GM21526 (cell line): Measurements from ENCODE around the gene ANKK1.

Experiments used
- ATAC-seq: cut with Tn5 transposase; IDR thresholded peaks from one replicate; pipeline ENCODE4 v1.9.1; 2021; ENCODE audit warnings: moderate library complexity; ENCODE audit not compliant: unreplicated experiment, low FRiP score

ANKK1 gene

DNA sequence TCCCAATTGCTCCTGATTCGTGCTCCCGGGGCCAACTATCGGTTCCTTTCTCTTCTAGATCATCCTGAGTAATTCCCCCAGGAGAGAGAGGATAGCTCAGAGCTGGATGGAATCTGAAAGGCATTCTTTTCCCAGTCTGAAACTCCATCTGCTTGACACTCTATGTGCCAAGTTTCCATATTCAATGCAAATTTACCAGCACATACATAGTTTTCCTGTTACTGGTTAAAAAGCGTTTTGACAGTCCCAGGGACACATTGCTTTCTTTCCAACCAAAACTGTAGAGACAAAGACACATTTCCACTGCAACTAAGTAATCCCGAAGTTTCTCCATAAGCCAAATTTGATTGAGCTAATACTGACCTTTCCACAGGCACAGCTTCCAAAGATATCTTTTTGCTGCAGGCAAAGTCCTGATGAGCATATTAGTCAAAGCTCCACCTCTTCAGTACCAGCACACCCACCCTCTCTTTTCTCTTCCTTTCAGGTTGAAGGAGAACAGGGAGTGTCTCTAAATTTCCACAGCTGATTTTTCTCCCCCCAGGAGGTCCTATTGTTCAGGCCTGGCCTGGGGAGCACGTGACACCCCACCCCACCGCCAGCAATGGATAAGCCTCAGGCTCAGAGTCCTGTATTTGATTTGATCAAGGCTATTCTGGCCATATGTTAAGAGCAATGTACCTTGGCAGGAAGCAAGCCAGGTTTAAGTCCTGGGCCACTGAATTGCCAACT, 9.7 kb upstream of the ANKK1 start:
- ATAC-seq = no peak

DNA sequence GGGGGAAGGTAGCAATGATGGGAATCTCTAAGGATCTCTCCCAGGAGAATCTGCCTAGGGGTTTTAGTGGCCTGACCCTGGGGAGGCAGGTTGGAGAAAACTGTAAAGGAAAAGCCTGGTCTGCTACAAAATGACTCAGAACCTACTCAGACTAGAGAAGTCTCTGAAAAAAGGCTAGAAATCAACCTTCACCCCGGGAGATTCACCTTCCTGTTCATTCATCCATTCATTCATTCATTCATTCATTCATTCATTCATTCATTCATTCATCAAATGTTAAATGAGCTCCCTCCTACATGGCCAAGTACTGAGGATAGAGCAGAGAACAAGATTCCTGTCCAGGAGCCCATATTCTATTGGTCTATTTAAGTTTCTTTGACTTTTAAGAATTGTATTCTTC, 8.9 kb upstream of the ANKK1 start:
- no peak for ATAC-seq

DNA sequence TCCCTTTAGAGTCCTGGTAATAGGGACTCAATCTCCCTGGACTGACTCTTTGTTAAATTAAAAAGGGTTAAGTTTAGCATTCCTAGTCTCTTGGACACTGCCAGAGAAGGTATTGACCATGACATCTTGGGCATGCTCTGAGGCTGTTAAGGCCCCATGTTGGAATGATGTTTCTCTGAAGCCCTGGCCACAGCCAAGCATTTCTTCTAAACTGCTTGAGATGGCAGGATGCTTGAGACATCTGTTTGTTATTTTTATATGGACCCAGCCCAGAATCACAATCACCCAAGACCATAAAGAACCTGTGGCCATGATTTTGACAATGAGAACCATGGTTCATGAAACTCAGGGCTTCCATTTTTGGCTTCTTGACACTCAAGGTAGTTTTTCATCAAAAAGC, 5.5 kb upstream of the ANKK1 start:
- ATAC-seq = no peak

DNA sequence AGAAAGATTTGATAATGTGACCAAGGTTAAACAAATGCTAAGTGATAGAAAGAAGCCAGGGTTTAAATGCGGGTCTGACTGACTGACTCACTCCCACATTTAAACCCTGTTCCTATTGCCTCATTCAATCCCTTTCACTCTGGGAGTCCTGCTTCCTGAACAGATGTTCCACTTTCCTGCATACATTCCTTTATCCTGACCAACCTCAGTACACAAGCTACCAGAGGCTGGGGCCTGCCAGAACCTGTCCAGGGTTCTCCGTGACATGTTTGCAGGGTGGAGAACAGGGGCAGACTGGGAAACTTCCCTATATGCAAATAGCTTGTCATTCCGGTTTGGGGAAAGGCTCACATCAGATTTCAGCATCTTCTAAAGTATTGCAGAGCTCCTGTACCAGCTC, 3.0 kb upstream of the ANKK1 start:
- ATAC-seq = no peak

- ATAC-seq = no peak
These were observed 1.8 kb upstream of the ANKK1 start for GRCh38 chr11:113385749-113386148.

GRCh38 chr11:113386866-113387265, 713 bp upstream of the ANKK1 start:
- no peak for ATAC-seq

DNA sequence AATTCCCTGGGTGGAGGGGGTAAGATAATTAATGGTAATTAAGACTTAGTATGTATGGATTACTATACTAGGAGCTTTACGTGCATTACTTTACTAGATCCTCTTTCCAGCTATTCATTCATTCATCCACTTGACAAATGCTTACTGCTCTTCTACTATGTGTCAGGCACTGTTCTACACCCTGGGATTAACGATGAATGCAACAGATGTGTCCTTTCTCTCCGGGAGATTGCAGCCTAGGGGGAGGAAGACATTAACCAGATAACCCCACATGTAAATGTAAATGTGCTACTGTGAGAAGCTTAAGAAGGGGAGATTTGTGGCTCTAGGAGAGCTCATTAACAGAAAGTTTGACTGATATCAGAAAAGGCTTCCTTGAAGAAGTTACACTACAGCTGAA, 1.7 kb downstream of the ANKK1 start:
- no peak for ATAC-seq

DNA sequence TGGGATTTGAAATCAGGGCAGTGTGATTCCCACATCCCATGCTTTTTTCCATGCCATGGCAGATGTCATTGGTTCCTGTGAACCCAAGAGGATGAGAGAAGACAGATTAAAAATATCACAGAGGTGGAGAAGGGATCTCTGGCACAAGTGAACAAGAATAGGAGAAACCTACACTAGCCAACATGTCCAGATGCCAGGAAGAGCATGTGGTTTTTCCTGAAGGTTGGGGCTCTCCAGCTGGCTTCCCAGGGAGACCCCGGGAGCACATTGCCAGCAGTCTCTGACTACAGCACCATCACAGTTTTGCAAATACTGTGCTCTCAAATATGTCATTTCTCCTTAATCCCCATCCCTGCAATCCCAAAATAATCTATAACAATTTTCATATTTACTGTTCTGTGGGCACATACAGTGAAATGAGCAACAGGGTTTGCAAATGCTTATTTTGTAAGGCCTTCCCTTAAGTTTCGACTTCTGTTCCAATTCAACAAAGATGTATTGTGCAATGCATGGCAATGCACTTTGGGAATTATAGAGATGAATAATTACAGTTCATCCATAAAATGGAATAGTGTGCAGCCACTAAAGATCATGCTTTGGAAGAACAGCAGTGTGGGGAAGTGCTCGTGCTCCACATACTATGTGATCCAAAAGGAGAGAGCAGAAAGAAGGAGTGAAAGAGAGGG, 4.8 kb downstream of the ANKK1 start:
- no peak for ATAC-seq

- ATAC-seq = no peak
These were observed 6.0 kb downstream of the ANKK1 start for GRCh38 chr11:113393501-113393985.

DNA sequence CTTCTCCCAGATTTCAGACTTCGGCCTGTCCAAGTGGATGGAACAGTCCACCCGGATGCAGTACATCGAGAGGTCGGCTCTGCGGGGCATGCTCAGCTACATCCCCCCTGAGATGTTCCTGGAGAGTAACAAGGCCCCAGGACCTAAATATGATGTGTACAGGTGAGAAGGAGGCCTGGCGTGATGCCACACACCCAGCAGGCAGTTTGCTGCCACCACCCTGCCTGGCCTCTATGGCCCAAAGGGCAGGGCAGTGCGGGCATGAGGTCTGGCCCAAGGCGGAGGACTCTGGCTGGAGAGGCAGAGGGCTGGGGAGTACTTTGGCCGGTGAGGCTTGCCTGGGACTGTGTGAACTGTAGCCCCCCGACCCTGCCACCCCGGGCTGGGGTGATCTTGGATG, 7.3 kb downstream of the ANKK1 start:
- no peak for ATAC-seq

DNA sequence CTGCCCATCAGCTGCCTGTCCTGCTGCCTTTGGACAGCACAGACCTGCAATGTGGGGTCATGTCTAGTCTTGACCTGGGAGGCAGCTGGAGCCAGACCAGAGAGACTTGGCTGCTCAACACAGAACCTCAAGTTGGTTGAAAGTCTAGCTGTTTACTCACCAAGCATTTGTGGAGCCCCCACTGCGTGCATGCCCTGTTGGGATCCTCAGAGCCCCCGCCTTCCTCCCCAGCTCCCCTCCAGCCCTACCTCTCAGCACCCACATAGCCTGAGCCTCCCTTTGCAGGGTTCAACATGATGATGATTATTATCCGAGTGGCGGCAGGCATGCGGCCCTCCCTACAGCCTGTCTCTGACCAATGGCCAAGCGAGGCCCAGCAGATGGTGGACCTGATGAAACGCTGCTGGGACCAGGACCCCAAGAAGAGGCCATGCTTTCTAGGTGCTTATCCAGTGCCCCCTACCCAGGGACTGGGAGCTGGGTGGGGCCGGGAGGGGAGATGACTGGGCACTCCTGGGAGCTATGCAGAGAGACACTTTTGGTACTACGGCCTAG, 8.3 kb downstream of the ANKK1 start:
- no peak for ATAC-seq

- no peak for ATAC-seq
These were observed 9.1 kb downstream of the ANKK1 start for GRCh38 chr11:113396690-113397089.

- no peak for ATAC-seq
These were observed 9.6 kb downstream of the ANKK1 start for GRCh38 chr11:113397212-113397611.

GRCh38 chr11:113397821-113398220, 10.2 kb downstream of the ANKK1 start:
- no peak for ATAC-seq

DNA sequence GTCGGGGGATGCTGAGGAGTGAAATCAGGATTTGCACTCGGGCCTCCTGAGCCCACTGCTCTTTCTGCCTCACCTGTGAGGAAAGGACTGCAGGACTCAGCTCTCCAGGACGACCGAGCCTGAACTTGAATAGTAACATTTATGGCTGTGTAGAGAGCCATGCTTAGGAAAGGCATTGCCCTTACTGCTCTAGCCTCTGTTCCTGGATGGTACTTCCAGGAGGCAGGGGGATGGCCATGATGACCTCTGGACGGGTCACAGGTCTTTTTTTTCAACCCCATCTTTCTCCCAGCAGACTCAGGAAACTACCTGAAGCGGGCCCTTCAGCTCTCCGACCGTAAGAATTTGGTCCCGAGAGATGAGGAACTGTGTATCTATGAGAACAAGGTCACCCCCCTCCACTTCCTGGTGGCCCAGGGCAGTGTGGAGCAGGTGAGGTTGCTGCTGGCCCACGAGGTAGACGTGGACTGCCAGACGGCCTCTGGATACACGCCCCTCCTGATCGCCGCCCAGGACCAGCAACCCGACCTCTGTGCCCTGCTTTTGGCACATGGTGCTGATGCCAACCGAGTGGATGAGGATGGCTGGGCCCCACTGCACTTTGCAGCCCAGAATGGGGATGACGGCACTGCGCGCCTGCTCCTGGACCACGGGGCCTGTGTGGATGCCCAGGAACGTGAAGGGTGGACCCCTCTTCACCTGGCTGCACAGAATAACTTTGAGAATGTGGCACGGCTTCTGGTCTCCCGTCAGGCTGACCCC, 11.3 kb downstream of the ANKK1 start:
- ATAC-seq = no peak

GRCh38 chr11:113400631-113401230, 13.2 kb downstream of the ANKK1 start:
- ATAC-seq = no peak

DNA sequence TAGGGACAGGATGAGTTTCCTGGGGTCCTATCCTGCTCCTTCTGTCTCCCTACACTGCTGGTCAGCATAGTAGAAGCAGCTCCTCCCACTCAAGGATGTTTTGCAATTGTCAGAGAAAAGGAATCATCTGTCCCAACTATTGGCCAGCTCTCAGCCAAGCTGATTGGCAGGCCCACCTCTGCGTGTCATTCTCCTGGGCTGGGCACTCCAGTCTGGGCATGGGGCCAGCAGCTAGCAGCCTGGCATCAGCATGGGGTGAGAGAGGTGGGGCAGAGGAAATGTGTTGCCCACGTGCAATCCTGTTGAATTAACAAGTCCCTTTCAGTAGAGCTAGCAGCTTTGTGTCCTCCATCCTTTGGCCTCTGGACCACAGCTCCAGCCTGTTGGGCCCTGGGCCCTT, 14.1 kb downstream of the ANKK1 start:
- ATAC-seq = no peak

- no peak for ATAC-seq
These were observed 17.4 kb downstream of the ANKK1 start for GRCh38 chr11:113404859-113405430.

- ATAC-seq = no peak
These were observed 18.3 kb downstream of the ANKK1 start for GRCh38 chr11:113405724-113406478.

DNA sequence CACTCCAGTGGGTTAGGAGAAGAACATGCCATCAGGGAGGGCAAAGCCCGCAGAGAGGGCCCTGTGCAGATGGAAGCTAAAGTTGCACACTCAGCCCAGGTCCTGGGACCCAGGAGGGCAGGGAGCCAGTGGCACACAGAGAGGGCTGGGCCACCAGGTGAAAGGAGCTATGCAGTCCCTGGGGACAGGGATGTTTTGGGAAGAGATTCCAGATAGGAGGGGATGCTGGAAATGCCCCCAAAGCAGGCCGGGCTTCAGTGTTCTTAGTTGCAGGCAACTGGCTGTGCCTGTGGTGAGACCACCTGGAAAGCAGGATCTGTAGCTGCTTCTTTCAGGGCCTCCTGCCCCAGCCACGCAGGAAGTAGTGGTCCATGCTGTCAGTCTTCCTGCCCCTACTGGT, 19.6 kb downstream of the ANKK1 start:
- ATAC-seq = no peak
